ENCODE data around the gene CPVL.

Gene CPVL

GRCh38 chr7:28954471-28954870 lies 191.9 kb downstream of the CPVL start:
- H3K4me2 ChIP-seq (ENCODE audit: low read length), result no peak overlapping the region

GRCh38 chr7:28953633-28954032 lies 192.7 kb downstream of the CPVL start:
- H3K4me3 ChIP-seq (ENCODE audit: low read depth, low read length), result no peak overlapping the region
- H3K79me1 ChIP-seq (ENCODE audit: low read length), result peaks cover 24% of the 10 kb centered on the region
- H3K4me1 ChIP-seq (ENCODE audit: control insufficient read depth in 1 of 2, insufficient read depth in 2 of 2, low read length in 2 of 2), result peaks cover 19 to 27% of the 10 kb centered on the region in 2 experiments
- H3K23ac ChIP-seq (ENCODE audit: low read length), result no peak overlapping the region
- no peak overlapping the region for H2BK5ac ChIP-seq (ENCODE audit: low read depth, low read length, poor library complexity)
- no CpG with 5 or more reads among the region's 4 CpGs for WGBS (ENCODE audit: extremely low coverage, insufficient coverage, insufficient read length)
- H3K27me3 ChIP-seq (ENCODE audit: insufficient read depth, low read length), result no peaks in the 10 kb centered on the region
- H3K79me2 ChIP-seq (ENCODE audit: control insufficient read depth, insufficient read depth, low read length, poor library complexity), result peaks cover 21% of the 10 kb centered on the region
- H4K8ac ChIP-seq (ENCODE audit: low read depth, low read length), result no peak overlapping the region
- no peak overlapping the region for H3K18ac ChIP-seq (ENCODE audit: low read length)
- H4K12ac ChIP-seq (ENCODE audit: low read depth, low read length), result no peak overlapping the region
- no peak overlapping the region for H3K4ac ChIP-seq (ENCODE audit: low read depth, low read length)
- H3K4me2 ChIP-seq (ENCODE audit: low read length), result no peak overlapping the region
- peak overlapping the region; percentile 30 for H3K27ac ChIP-seq (ENCODE audit: low read depth, low read length)
- H3K14ac ChIP-seq (ENCODE audit: low read length), result no peak overlapping the region
- no peak for DNase-seq
- no peak overlapping the region for H2AK5ac ChIP-seq (ENCODE audit: low read length)
- no peaks in the 10 kb centered on the region for H3K36me3 ChIP-seq (ENCODE audit: control insufficient read depth in 1 of 2, insufficient read depth in 2 of 2, low read length in 2 of 2)
- H2BK12ac ChIP-seq (ENCODE audit: low read length), result no peak overlapping the region
- H3K9ac ChIP-seq (ENCODE audit: low read length), result no peak overlapping the region
- H2BK120ac ChIP-seq (ENCODE audit: insufficient read depth, low read length, poor library complexity), result no peak overlapping the region
- no peak overlapping the region for H2AFZ ChIP-seq (ENCODE audit: insufficient read depth, low read length, poor library complexity)
- peaks cover 8% of the 10 kb centered on the region for H3K9me3 ChIP-seq (ENCODE audit: insufficient read depth, low read depth, low read length)
- H4K91ac ChIP-seq (ENCODE audit: low read depth, low read length), result no peak overlapping the region

More at GRCh38 chr7:28954471-28954870, 191.9 kb downstream of the CPVL start:
- Histone ChIP-seq H3K79me2 (ENCODE audit: control insufficient read depth, insufficient read depth, low read length, poor library complexity) (peaks cover 23% of the 10 kb centered on the region), H3K27ac (ENCODE audit: low read depth, low read length) (no peak overlapping the region), H3K23ac (ENCODE audit: low read length) (no peak overlapping the region), H4K91ac (ENCODE audit: low read depth, low read length) (no peak overlapping the region), H2AFZ (ENCODE audit: insufficient read depth, low read length, poor library complexity) (no peak overlapping the region), H2BK5ac (ENCODE audit: low read depth, low read length, poor library complexity) (no peak overlapping the region), H2BK120ac (ENCODE audit: insufficient read depth, low read length, poor library complexity) (no peak overlapping the region), H3K9me3 (ENCODE audit: insufficient read depth, low read depth, low read length) (peaks cover 8% of the 10 kb centered on the region), H2AK5ac (ENCODE audit: low read length) (no peak overlapping the region), H3K9ac (ENCODE audit: low read length) (no peak overlapping the region), H3K18ac (ENCODE audit: low read length) (no peak overlapping the region), H3K27me3 (ENCODE audit: insufficient read depth, low read length) (no peaks in the 10 kb centered on the region), H2BK12ac (ENCODE audit: low read length) (no peak overlapping the region), H3K36me3 (ENCODE audit: control insufficient read depth in 1 of 2, insufficient read depth in 2 of 2, low read length in 2 of 2) (no peaks in the 10 kb centered on the region), H3K4me1 (ENCODE audit: control insufficient read depth in 1 of 2, insufficient read depth in 2 of 2, low read length in 2 of 2) (peaks cover 24 to 33% of the 10 kb centered on the region in 2 experiments), H3K4ac (ENCODE audit: low read depth, low read length) (no peak overlapping the region), H3K4me3 (ENCODE audit: low read depth, low read length) (no peak overlapping the region), H4K12ac (ENCODE audit: low read depth, low read length) (no peak overlapping the region), H3K14ac (ENCODE audit: low read length) (no peak overlapping the region), H4K8ac (ENCODE audit: low read depth, low read length) (no peak overlapping the region), H3K79me1 (ENCODE audit: low read length) (peaks cover 27% of the 10 kb centered on the region)
- DNase-seq, result no peak
